ENCODE measurements around the gene CCDC59. TPM values are rescaled to one million over a fixed set of nuclear protein-coding genes. Genes with fewer than 3 reads are reported as not detected.

The CCDC59 gene
- total RNA-seq, 3 donors from 2014 or later (not counting 1 experiment from before 2014, with no cell fraction given): 104 to 124 (median 105) TPM

DNA sequence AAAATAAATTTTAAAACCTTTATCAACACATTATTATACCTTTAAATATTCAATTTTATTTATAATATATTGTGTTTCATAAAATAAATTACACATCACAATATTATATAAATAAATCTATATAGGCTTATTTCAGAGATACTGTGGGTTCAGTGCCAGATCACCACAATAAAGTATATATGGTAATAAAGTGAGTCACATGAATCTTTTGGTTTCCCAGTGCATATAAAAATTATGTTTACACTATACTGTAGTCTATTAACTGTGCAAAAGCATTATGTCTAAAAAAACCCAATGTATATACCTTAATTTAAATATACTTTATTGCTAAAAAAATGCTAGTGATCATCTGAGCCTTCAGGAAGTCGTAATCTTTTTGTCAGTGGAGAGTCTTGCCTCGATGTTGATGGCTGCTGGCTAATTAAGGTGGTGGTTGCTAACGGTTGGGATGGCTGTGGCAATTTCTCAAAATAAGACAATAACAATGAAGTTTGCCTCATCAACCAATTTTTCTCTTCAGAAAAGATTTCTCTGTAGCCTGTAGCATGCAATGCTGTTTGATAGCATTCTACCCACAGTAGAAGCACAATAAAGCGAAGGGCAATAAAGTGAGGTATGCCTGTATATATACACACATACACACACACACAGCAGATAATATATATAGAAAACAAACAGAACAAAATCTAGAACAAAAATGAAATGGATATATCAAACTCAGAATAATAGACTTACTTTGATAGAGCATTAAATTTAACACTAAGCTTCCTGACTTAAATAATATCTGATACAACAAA, 32.4 kb downstream of the CCDC59 start:
- no peak overlapping the region for H3K4me3 ChIP-seq (ENCODE audit: low read length)
- Mint-ChIP-seq H3K9me3 (no peaks in the 10 kb centered on the region), H3K4me3 (no peak overlapping the region), H3K36me3 (no peaks in the 10 kb centered on the region), H3K4me1 (no peaks in the 10 kb centered on the region), H3K27ac (no peak overlapping the region), H3K27me3 (ENCODE audit: low read depth in 2 of 2) (peaks cover 0 to 10% of the 10 kb centered on the region in 2 donors)
- no peaks in the 10 kb centered on the region for H3K27me3 ChIP-seq (ENCODE audit: control insufficient read depth, insufficient read depth, low read length)
- ATAC-seq (no peak), DNase-seq (no peak)
- WGBS (ENCODE audit: insufficient coverage): 83% methylated on average over 2 of the region's 4 CpGs
- TF ChIP-seq, protein P1, sequence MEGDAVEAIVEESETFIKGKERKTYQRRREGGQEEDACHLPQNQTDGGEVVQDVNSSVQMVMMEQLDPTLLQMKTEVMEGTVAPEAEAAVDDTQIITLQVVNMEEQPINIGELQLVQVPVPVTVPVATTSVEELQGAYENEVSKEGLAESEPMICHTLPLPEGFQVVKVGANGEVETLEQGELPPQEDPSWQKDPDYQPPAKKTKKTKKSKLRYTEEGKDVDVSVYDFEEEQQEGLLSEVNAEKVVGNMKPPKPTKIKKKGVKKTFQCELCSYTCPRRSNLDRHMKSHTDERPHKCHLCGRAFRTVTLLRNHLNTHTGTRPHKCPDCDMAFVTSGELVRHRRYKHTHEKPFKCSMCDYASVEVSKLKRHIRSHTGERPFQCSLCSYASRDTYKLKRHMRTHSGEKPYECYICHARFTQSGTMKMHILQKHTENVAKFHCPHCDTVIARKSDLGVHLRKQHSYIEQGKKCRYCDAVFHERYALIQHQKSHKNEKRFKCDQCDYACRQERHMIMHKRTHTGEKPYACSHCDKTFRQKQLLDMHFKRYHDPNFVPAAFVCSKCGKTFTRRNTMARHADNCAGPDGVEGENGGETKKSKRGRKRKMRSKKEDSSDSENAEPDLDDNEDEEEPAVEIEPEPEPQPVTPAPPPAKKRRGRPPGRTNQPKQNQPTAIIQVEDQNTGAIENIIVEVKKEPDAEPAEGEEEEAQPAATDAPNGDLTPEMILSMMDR (IDR thresholded peaks at IDR 0.05): no peak
- H3K9me3 ChIP-seq (ENCODE audit: control insufficient read depth, insufficient read depth, low read length): no peaks in the 10 kb centered on the region
- H3K36me3 ChIP-seq (ENCODE audit: control insufficient read depth, insufficient read depth, low read length): no peaks in the 10 kb centered on the region
- no peak overlapping the region for H3K27ac ChIP-seq (ENCODE audit: low read length)
- intact Hi-C loops (cut with micrococcal nuclease): loop anchor here (2.0 kb wide), 1 partner anchor 681 kb away; no protein-coding TSS in a partner anchor
- no peaks in the 10 kb centered on the region for H3K4me1 ChIP-seq (ENCODE audit: control insufficient read depth, insufficient read depth, low read length)

DNA sequence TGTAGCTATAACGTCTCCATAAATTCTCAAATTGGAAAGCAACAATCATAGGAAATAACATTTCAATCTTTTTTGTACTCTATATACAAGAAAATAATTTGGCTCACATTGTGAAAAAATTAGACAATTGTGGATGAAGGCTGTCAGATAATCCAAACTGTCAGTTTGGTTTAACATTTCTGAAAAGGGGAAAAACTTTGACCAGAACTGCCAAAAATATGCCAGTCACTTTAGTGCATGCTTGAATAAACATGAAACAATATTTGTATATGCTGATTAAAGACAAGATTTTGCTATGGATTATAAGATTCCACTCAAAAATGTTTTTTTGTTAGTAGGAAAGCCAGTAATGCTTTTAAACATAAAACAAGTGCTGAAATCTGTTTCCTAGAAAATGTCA, 38.9 kb downstream of the CCDC59 start:
- DNase-seq: no peak
- no peak overlapping the region for H3K27ac Mint-ChIP-seq
- H3K9me3 Mint-ChIP-seq: no peaks in the 10 kb centered on the region
- Histone ChIP-seq H3K4me1 (ENCODE audit: control insufficient read depth, insufficient read depth, low read length) (no peaks in the 10 kb centered on the region), H3K9me3 (ENCODE audit: control insufficient read depth, insufficient read depth, low read length) (no peaks in the 10 kb centered on the region), H3K36me3 (ENCODE audit: control insufficient read depth, insufficient read depth, low read length) (no peaks in the 10 kb centered on the region), H3K27me3 (ENCODE audit: control insufficient read depth, insufficient read depth, low read length) (no peaks in the 10 kb centered on the region), H3K27ac (ENCODE audit: low read length) (no peak overlapping the region), H3K4me3 (ENCODE audit: low read length) (no peak overlapping the region)
- no peaks in the 10 kb centered on the region for H3K27me3 Mint-ChIP-seq (ENCODE audit: low read depth in 2 of 2)
- ATAC-seq: no peak
- TF ChIP-seq, protein P1 (IDR thresholded peaks at IDR 0.05): no peak
- intact Hi-C loops (cut with micrococcal nuclease): no loop called here
- WGBS (ENCODE audit: insufficient coverage): no CpG with 5 or more reads among the region's 1 CpG
- no peaks in the 10 kb centered on the region for H3K36me3 Mint-ChIP-seq
- no peaks in the 10 kb centered on the region for H3K4me1 Mint-ChIP-seq
- H3K4me3 Mint-ChIP-seq: no peak overlapping the region

DNA sequence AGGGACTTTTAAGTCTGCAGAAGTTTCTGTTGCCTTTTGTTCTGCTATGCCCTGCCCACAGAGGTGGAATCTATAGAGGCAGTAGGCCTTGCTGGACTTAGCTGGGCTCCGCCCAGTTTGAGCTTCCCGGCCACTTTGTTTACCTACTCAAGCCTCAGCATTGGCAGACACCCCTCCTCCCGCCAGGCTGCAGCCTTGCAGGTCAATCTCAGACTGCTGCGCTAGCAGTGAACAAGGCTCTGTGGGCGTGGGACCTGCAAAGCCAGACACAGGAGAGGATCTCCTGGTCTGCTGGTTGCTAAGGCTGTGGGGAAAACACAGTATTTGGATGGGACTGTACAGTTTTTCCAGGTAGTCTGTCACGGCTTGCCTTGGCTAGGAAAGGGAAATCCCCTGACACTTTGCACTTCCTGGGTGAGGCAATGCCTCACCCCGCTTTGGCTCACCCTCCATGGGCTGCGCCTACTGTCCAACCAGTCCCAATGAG, 43.7 kb downstream of the CCDC59 start:
- Histone ChIP-seq H3K4me1 (ENCODE audit: control insufficient read depth, insufficient read depth, low read length) (no peaks in the 10 kb centered on the region), H3K9me3 (ENCODE audit: control insufficient read depth, insufficient read depth, low read length) (no peaks in the 10 kb centered on the region), H3K27ac (ENCODE audit: low read length) (no peak overlapping the region), H3K36me3 (ENCODE audit: control insufficient read depth, insufficient read depth, low read length) (no peaks in the 10 kb centered on the region), H3K4me3 (ENCODE audit: low read length) (no peak overlapping the region), H3K27me3 (ENCODE audit: control insufficient read depth, insufficient read depth, low read length) (no peaks in the 10 kb centered on the region)
- Mint-ChIP-seq H3K36me3 (no peaks in the 10 kb centered on the region), H3K4me3 (no peak overlapping the region), H3K27me3 (ENCODE audit: low read depth in 2 of 2) (no peaks in the 10 kb centered on the region), H3K27ac (no peak overlapping the region), H3K4me1 (no peaks in the 10 kb centered on the region), H3K9me3 (peaks cover 4 to 5% of the 10 kb centered on the region in 2 donors)
- no peak for DNase-seq
- 65% methylated on average over 8 of the region's 8 CpGs for WGBS (ENCODE audit: insufficient coverage)
- intact Hi-C loops (cut with micrococcal nuclease): no loop called here
- TF ChIP-seq, protein P1 (IDR thresholded peaks at IDR 0.05): no peak
- ATAC-seq: no peak

Other genes starting within 250 kb of the CCDC59 start
- 10 to 100 TPM; 15.4 to 21.2 (median 17.8) TPM for gene METTL25, start 142 bp upstream of the CCDC59 start, total RNA-seq